ENCODE results near the gene SMTN.

SMTN gene

DNA sequence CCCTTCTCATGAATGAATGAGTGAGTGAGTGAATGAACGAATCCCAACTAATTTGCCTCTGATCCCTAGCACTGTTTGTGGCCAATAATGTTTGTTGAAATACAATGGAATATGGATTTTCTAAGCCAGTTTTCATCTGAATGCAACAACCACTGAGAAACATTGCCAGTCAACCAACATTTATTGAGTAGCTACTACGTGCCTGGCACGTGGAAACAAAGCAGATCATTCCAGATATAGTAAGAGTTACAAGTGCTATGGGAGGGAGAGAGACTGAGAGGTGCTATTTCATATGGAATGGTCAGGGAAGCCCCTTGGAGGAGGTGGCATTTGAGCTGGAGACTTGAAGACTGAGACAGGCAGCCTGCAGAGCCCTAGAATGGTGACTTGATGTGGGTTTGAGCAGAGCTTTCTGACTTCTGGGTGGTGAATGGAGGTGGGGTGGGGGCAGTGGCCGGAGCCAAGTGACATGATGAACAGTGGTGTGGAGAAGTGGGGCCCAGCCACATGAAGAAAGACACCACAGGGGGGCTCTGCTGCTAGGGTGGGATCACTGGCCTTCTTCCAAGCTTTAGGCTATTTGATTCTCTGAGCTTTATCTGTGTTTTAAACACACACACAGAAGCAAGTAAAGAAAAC is 35.1 kb upstream of the SMTN start:
- DNase-seq (ENCODE audit: low spot score), result no peak
- Histone ChIP-seq H3K27ac (peak overlapping the region in 1 of 2 donors; percentile 69), H3K4me3 (no peak overlapping the region)
- TF ChIP-seq, protein P1, sequence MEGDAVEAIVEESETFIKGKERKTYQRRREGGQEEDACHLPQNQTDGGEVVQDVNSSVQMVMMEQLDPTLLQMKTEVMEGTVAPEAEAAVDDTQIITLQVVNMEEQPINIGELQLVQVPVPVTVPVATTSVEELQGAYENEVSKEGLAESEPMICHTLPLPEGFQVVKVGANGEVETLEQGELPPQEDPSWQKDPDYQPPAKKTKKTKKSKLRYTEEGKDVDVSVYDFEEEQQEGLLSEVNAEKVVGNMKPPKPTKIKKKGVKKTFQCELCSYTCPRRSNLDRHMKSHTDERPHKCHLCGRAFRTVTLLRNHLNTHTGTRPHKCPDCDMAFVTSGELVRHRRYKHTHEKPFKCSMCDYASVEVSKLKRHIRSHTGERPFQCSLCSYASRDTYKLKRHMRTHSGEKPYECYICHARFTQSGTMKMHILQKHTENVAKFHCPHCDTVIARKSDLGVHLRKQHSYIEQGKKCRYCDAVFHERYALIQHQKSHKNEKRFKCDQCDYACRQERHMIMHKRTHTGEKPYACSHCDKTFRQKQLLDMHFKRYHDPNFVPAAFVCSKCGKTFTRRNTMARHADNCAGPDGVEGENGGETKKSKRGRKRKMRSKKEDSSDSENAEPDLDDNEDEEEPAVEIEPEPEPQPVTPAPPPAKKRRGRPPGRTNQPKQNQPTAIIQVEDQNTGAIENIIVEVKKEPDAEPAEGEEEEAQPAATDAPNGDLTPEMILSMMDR (IDR thresholded peaks at IDR 0.05), result no peak

DNA sequence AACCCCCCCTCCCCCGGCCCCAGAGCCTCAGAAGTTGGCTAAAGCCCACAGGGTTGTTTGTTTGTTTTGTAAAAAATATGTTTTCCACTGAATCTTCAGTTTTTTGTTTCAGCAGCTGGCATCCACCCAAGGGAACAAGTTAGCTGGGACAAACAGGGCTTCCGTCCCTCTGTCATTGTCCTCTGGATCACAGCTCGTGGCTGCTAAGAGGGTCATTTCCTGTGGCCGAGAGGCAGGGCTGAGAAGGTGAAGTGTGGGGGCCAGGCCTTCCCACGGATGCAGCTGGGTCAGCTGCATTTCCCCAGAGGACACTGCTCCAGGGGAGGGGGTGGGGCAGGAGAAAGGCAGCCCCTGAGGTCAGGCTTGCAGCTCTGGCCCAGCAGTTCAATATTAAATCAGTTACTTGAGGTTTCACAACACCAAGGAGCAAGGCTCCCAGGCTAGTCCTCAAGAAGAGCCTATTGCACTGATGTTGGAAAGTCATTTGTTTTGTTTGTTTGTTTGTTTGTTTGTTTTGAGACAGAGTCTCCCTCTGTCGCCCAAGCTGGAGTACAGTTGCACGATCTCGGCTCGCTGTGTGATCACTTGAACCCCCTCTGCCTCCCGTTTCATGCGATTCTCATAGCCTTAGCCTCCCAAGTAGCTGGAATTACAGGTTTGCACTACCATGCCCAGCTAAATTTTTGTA is 34.4 kb upstream of the SMTN start:
- no peak for DNase-seq (ENCODE audit: low spot score)
- Histone ChIP-seq H3K4me3 (no peak overlapping the region), H3K27ac (peak overlapping the region in 1 of 2 donors; percentile 69)
- TF ChIP-seq, protein P1 (IDR thresholded peaks at IDR 0.05), result no peak

DNA sequence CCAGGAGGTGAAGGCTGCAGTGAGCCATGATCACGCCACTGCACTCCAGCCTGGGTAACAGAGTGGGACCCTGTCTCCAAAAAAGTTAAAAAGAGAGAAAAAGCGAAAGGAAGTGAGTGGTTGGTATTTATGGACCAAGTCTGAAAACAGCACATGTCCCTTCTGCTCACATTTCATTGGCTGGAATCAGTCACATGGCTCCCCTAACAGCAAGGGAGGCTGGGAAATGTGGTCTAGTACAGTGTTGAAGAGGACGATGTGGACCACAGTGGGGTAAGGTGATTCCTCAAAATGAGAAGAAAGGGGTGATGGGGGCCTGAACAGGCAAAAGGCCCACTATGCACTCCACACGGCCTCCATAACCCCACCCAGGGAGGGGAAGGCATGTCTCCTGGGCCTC is 32.5 kb upstream of the SMTN start:
- no peak for DNase-seq (ENCODE audit: low spot score)
- H3K27ac ChIP-seq, result no peak overlapping the region

DNA sequence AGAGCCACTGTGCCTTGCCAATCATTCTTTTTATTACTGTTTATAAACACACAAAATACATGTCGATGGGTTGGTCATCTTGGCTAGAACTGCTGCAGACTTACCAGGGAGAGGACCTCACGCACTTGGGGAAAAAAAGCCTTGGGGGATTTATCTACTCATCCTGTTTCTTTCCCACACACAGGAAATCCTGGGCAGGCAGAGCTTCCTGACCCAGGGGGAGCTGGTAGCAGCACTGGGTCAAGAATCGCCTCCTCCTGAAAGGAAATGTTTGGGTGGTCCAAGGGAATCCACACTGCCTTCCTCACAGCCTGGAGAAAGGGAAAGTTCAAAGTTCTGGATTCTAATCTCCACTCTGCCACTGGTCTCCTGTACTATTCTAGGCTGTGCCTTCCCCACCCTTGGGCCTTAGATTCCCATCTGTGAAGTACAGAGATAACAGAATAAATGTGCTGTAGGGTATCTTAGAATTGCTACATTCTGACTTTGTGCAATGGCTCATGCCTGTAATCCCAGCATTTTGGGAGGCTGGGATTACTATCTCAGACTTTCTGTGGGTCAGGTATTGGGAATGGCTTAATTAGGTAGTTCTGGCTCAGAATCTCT is 31.2 kb upstream of the SMTN start:
- no peak overlapping the region for H3K27ac ChIP-seq
- no peak overlapping the region for H3K4me3 ChIP-seq
- TF ChIP-seq, protein P1 (IDR thresholded peaks at IDR 0.05), result no peak
- DNase-seq (ENCODE audit: low spot score), result no peak

More for the DNA sequence above, 32.5 kb upstream of the SMTN start:
- TF ChIP-seq, protein P1 (IDR thresholded peaks at IDR 0.05), result no peak
- no peak overlapping the region for H3K4me3 ChIP-seq

DNA sequence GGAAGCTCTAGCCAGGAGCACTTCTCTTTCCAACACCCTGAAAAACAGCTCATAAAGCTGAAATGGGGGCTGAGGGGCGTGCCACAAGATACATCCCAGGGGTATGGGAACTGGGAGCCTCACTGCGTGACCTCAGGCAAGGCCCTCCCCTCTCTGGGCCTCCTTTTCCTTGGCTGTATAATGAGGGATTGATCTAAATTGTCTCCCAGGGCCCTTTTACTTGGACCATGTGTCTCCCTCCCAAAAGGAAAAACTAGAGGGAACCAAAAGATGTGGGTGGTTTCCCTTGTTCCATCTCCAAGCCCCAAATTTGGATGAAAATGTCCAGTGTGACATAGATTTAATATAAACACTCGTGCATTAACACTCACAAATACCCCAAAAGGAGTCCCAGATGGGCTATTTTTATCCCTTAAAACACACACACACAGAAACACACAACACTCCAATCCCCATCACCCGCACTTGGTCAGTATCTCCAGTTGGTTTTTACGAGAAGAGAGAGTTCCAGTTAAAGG is 25.9 kb upstream of the SMTN start:
- Histone ChIP-seq H3K27ac (peak overlapping the region; percentile 69 to 90), H3K4me3 (peak overlapping the region; percentile 25)
- TF ChIP-seq, protein P1 (IDR thresholded peaks at IDR 0.05), result no peak
- no peak for DNase-seq (ENCODE audit: low spot score)

DNA sequence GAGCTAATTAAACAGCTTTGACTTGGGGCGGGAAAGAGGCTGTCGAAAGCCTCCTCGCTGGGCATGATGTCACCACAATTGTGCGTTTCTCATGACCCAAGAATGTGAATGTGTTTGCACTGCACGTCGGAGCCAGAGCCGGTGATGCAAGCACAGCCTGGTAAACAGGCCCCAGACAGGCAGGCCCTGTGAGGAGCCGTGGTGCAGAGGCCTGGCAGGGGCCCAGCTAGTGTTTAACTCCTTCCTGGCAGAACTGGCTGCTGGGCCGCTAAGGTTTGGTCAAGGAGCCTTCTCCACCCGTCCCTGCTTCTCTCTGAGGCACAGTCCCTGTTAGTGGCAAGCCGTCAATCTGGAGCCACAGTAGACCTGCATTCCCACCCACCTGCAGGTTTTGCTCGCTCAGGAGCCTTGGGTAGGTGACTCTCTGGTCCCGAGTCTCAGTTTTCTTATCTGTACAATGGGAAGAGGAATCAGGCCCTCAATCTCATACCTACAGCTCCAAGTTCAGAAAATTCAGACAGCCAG is 25.4 kb upstream of the SMTN start:
- peak overlapping the region; percentile 69 to 90 for H3K27ac ChIP-seq
- H3K4me3 ChIP-seq, result peak overlapping the region; percentile 25
- TF ChIP-seq, protein P1 (IDR thresholded peaks at IDR 0.05), result no peak
- peak; percentile 93 for DNase-seq (ENCODE audit: low spot score)
